SKM-1 (cell line): ENCODE results near the gene PPM1N.
A peak's percentile ranks its signal among the peaks of the same experiment; 100 is the strongest.

Experiments used
- DNase-seq: peaks from one replicate; lab custom pipeline; 2025; ENCODE audit not compliant: unreplicated experiment; lab: John Stamatoyannopoulos, UW

The PPM1N gene

GRCh38 chr19:45488708-45489107 is 9.5 kb upstream of the PPM1N start:
- DNase-seq, result no peak

- DNase-seq, result no peak
Measured at GRCh38 chr19:45489216-45489855, 8.9 kb upstream of the PPM1N start.

GRCh38 chr19:45492137-45492626 is 6.1 kb upstream of the PPM1N start:
- no peak for DNase-seq

GRCh38 chr19:45492627-45493470 is 5.4 kb upstream of the PPM1N start:
- peak; percentile 42 for DNase-seq

GRCh38 chr19:45494261-45494916 is 3.9 kb upstream of the PPM1N start:
- DNase-seq, result no peak

- DNase-seq, result no peak
Measured at GRCh38 chr19:45495178-45495577, 3.1 kb upstream of the PPM1N start.

GRCh38 chr19:45496349-45496953 is 1.8 kb upstream of the PPM1N start:
- no peak for DNase-seq

GRCh38 chr19:45497791-45498190 is 452 bp upstream of the PPM1N start:
- DNase-seq, result no peak

GRCh38 chr19:45499196-45500180 is 1.2 kb downstream of the PPM1N start:
- no peak for DNase-seq

- no peak for DNase-seq
Measured at GRCh38 chr19:45500918-45501729, 2.9 kb downstream of the PPM1N start.

- DNase-seq, result no peak
Measured at GRCh38 chr19:45501730-45502014, 3.4 kb downstream of the PPM1N start.

GRCh38 chr19:45502111-45502510 is 3.9 kb downstream of the PPM1N start:
- DNase-seq, result no peak

- DNase-seq, result no peak
Measured at GRCh38 chr19:45503909-45504308, 5.7 kb downstream of the PPM1N start.

GRCh38 chr19:45505151-45505995 is 7.1 kb downstream of the PPM1N start:
- no peak for DNase-seq

GRCh38 chr19:45505996-45506245 is 7.7 kb downstream of the PPM1N start:
- no peak for DNase-seq

GRCh38 chr19:45506246-45506988 is 8.2 kb downstream of the PPM1N start:
- DNase-seq, result peak; percentile 56

GRCh38 chr19:45506989-45507871 is 9.0 kb downstream of the PPM1N start, which contains the start of gene VASP:
TSS of gene VASP (plus strand) at chr19:45507479. CDS start at chr19:45507772, 293 bp downstream.
- DNase-seq, result peak; percentile 62
